A673 (cell line): Measurements from ENCODE around the gene TMEM258. TPM values are rescaled to one million over a fixed set of nuclear protein-coding genes. Genes with fewer than 3 reads are reported as not detected.

Source experiments
- BruUV-seq: library from RNA; stranded (reverse); fragments of 400-500 nt; replicated peaks from 2 replicates; lab custom pipeline; 2021; lab: Mats Ljungman, UMichigan
- CTCF ChIA-PET: fragments of 300-600 bp; sonication (Branson Sonifier 250); formaldehyde crosslinking; loops from one replicate; lab custom pipeline; 2022; ENCODE audit warnings: antibody characterized with exemption; lab: Charles Lee
- POLR2A ChIA-PET: fragments of 300-600 bp; sonication (Branson Sonifier 250); formaldehyde crosslinking; loops from one replicate; lab custom pipeline; 2022; ENCODE audit warnings: antibody characterized with exemption; ENCODE audit not compliant: low non-redundant PET; lab: Charles Lee
- DNase-seq: peaks from one replicate; pipeline ENCODE4 v3.0.0-alpha.2; 2015; ENCODE audit warnings: low spot score
- H3K27ac ChIP-seq: fragments of 200-600 bp; sonication (generic); 2 replicates; pipeline ENCODE4 v1.5.1; 2016; ENCODE audit warnings: mixed run types, low read depth, mild to moderate bottlenecking, mixed read lengths, antibody characterized with exemption, low read length; ENCODE audit not compliant: poor library complexity, severe bottlenecking
- H3K27me3 ChIP-seq: fragments of 200-600 bp; sonication (generic); replicated peaks from 2 replicates; pipeline ENCODE4 v1.6.1; 2017; ENCODE audit warnings: mixed run types, low read depth, mild to moderate bottlenecking, mixed read lengths, antibody characterized with exemption, low read length; ENCODE audit not compliant: insufficient read depth, poor library complexity
- H3K36me3 ChIP-seq: fragments of 200-600 bp; sonication (generic); 2 replicates; pipeline ENCODE4 v1.6.1; 2016; ENCODE audit warnings: mixed run types, mild to moderate bottlenecking, mixed read lengths, antibody characterized with exemption, low read length; ENCODE audit not compliant: insufficient read depth, poor library complexity, severe bottlenecking
- H3K4me1 ChIP-seq: fragments of 200-600 bp; sonication (generic); 2 replicates; pipeline ENCODE4 v1.6.1; 2017; ENCODE audit warnings: mixed run types, mild to moderate bottlenecking, mixed read lengths, antibody characterized with exemption, low read length; ENCODE audit not compliant: insufficient read depth, poor library complexity, severe bottlenecking
- H3K4me3 ChIP-seq: fragments of 200-600 bp; sonication (generic); 2 replicates; pipeline ENCODE4 v1.5.1; 2016; ENCODE audit warnings: low read depth, mixed run types, mild to moderate bottlenecking, mixed read lengths, low read length; ENCODE audit not compliant: poor library complexity, severe bottlenecking
- H3K9me3 ChIP-seq: fragments of 200-600 bp; sonication (generic); 2 replicates; pipeline ENCODE4 v1.6.1; 2016; ENCODE audit warnings: mixed run types, low read depth, mild to moderate bottlenecking, mixed read lengths, antibody characterized with exemption, low read length; ENCODE audit not compliant: poor library complexity, severe bottlenecking
- CTCF ChIP-seq: fragments of 300-800, 200-600 bp; sonication (generic); conservative IDR thresholded peaks from 2 replicates; pipeline ENCODE4 v1.5.1; 2017; ENCODE audit warnings: low read depth, mild to moderate bottlenecking, antibody characterized with exemption, low read length, moderate library complexity, mixed read lengths
- EZH2 ChIP-seq: fragments of 200-600 bp; sonication (generic); IDR thresholded peaks from 2 replicates; pipeline ENCODE4 v1.6.1; 2017; ENCODE audit warnings: borderline replicate concordance, low read depth, mild to moderate bottlenecking, mixed read lengths, antibody characterized with exemption, low read length; ENCODE audit not compliant: poor library complexity, severe bottlenecking
- intact Hi-C: fragments of 100-400 bp; cut with micrococcal nuclease; formaldehyde crosslinking; loops from one replicate; pipeline ENCODE4 v1.10.0; 2022; ENCODE audit not compliant: unreplicated experiment
- total RNA-seq: library from RNA; stranded (reverse); gene quantifications from 2 replicates; pipeline ENCODE4 v1.2.3, GENCODE V29; 2021

The TMEM258 gene
- total RNA-seq, 1 experiment from 2014 or later, result 138 TPM

GRCh38 chr11:61785837-61786402 lies 6.5 kb downstream of the TMEM258 start:
- TF ChIP-seq EZH2 (no peak), CTCF (no peak)
- POLR2A ChIA-PET, result no interaction called here
- DNase-seq, result no peak
- Histone ChIP-seq H3K9me3 (no peaks in the 10 kb centered on the region), H3K4me3 (no peak overlapping the region), H3K4me1 (no peaks in the 10 kb centered on the region), H3K27me3 (no peaks in the 10 kb centered on the region), H3K36me3 (peaks cover 63% of the 10 kb centered on the region), H3K27ac (no peak overlapping the region)
- CTCF ChIA-PET, result no interaction called here
- BruUV-seq, result no TSS peak
- intact Hi-C loops, result no loop called here

DNA sequence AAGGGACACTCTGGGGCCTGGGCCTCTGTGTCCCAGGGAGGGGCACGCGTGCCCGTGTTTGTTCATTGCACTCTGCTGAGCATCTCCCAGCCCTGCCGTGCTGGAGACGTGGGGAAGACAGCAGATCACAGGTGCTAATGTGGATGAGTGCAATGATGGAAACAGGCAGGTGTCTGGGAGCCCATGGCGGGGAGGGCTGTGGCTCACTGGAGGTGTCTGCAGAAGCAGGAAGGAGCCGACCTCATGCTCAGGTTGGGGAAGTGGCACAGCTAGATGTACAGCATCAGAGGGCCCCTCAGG lies 7.9 kb downstream of the TMEM258 start:
- H3K27ac ChIP-seq, result no peak overlapping the region

GRCh38 chr11:61783717-61784505 lies 8.5 kb downstream of the TMEM258 start:
- H3K27ac ChIP-seq, result no peak overlapping the region
- intact Hi-C loops, result no loop called here
- no peaks in the 10 kb centered on the region for H3K9me3 ChIP-seq
- no peaks in the 10 kb centered on the region for H3K4me1 ChIP-seq
- POLR2A ChIA-PET, result no interaction called here
- CTCF ChIA-PET, result no interaction called here
- BruUV-seq, result no TSS peak
- peaks cover 44% of the 10 kb centered on the region for H3K36me3 ChIP-seq
- H3K4me3 ChIP-seq, result no peak overlapping the region
- no peak for DNase-seq
- TF ChIP-seq EZH2 (no peak), CTCF (no peak)
- H3K27me3 ChIP-seq, result no peaks in the 10 kb centered on the region

More for the DNA sequence above, 7.9 kb downstream of the TMEM258 start:
- BruUV-seq, result no TSS peak
- CTCF ChIA-PET, result no interaction called here
- Histone ChIP-seq H3K4me1 (no peaks in the 10 kb centered on the region), H3K4me3 (no peak overlapping the region), H3K36me3 (peaks cover 50% of the 10 kb centered on the region), H3K27me3 (no peaks in the 10 kb centered on the region), H3K9me3 (no peaks in the 10 kb centered on the region)
- no peak for DNase-seq
- TF ChIP-seq CTCF (no peak), EZH2 (no peak)
- POLR2A ChIA-PET, result no interaction called here
- intact Hi-C loops, result no loop called here
